Lung (tissue), 12 donors: ENCODE measurements around the gene GUCY2D. TPM values are rescaled to one million over a fixed set of nuclear protein-coding genes. Genes with fewer than 3 reads are reported as not detected.

Source experiments
- ATAC-seq: fragments of 200-7000 bp; cut with Tn5 transposase; one replicate; pipeline ENCODE4 v1.9.1; 2020; ENCODE audit warnings: moderate number of reproducible peaks; ENCODE audit not compliant: insufficient read depth, low FRiP score
- DNase-seq, 3 donors: peaks; one replicate each; pipeline ENCODE4 v3.0.0-alpha.2; 2013 to 2017
- H3K27ac ChIP-seq, 2 donors: one replicate each; pipeline ENCODE4 v1.5.1; 2013; ENCODE audit warnings: mild to moderate bottlenecking in 2 of 2, moderate library complexity in 2 of 2, control low read depth in 1 of 2, inconsistent platforms in 1 of 2, low read depth in 1 of 2, low read length in 1 of 2
- H3K27me3 ChIP-seq, 3 donors: one replicate each; pipeline ENCODE4 v1.5.1; 2013; ENCODE audit warnings: low read length in 2 of 3; ENCODE audit not compliant: control insufficient read depth in 3 of 3, insufficient read depth in 3 of 3
- H3K36me3 ChIP-seq, 4 donors: one replicate each; pipeline ENCODE4 v1.5.1; 2013; ENCODE audit warnings: low read length in 4 of 4, mild to moderate bottlenecking in 1 of 4, moderate library complexity in 1 of 4; ENCODE audit not compliant: control insufficient read depth in 4 of 4, insufficient read depth in 4 of 4
- H3K4me1 ChIP-seq, 5 donors: one replicate each; pipeline ENCODE4 v1.5.1; 2013; ENCODE audit warnings: low read length in 5 of 5, mild to moderate bottlenecking in 2 of 5, moderate library complexity in 1 of 5; ENCODE audit not compliant: control insufficient read depth in 5 of 5, insufficient read depth in 5 of 5
- H3K4me3 ChIP-seq: one replicate; pipeline ENCODE4 v1.5.1; 2013; ENCODE audit warnings: mild to moderate bottlenecking, control low read depth, moderate library complexity
- H3K9ac ChIP-seq, 2 donors: one replicate each; pipeline ENCODE4 v1.5.1; 2013; ENCODE audit warnings: low read length in 2 of 2, control low read depth in 1 of 2; ENCODE audit not compliant: insufficient read depth in 1 of 2
- H3K9me3 ChIP-seq, 4 donors: one replicate each; pipeline ENCODE4 v1.5.1; 2013; ENCODE audit warnings: low read length in 3 of 4, mild to moderate bottlenecking in 1 of 4, moderate library complexity in 1 of 4; ENCODE audit not compliant: control insufficient read depth in 4 of 4, insufficient read depth in 3 of 4
- WGBS, 2 donors: extraction: QIAGEN DNeasy Blood & Tissue Kit; methylation state at CpG; one replicate each; pipeline ENCODE4 v1.1.7; 2013; 5-methylcytosine and 5-hydroxymethylcytosine counted together
- polyA plus RNA-seq, 2 donors: library from polyadenylated mRNA; stranded (reverse); fragments of 200-250 nt; gene quantifications; one replicate each; pipeline ENCODE4 v1.2.1, GENCODE V29; 2013
- total RNA-seq, 2 donors: library from RNA; depleted of rRNA in 1 of 2; stranded (reverse); fragments of >200 nt in 1 of 2; gene quantifications; one replicate each; pipeline ENCODE4 v1.2.1, GENCODE V29; 2014 to 2021
- TF ChIP-seq, protein P1 (sequence below): IDR thresholded peaks from 2 replicates; pipeline ENCODE4 v1.5.1; 2012; ENCODE audit warnings: mild to moderate bottlenecking; ENCODE audit errors: control extremely low read depth, extremely low read depth
- donor health status: control.
- donor health status: control.
- donor health status: Bipolar disorder and iron deficiency.
- donor health status: healthy.
- donor health status: DM: yes; HTN: yes; CAD: no.

Gene GUCY2D
- total and polyA plus RNA-seq, 4 donors = 0.20 to 1.8 (median 0.39) TPM

GRCh38 chr17:8025176-8025911 lies 22.9 kb downstream of the GUCY2D start:
- Histone ChIP-seq H3K4me1 (peaks cover 0 to 1% (median 0%) of the 10 kb centered on the region in 5 donors), H3K9me3 (no peaks in the 10 kb centered on the region), H3K27me3 (peaks cover 0 to 6% (median 2%) of the 10 kb centered on the region in 3 donors), H3K9ac (no peak overlapping the region), H3K27ac (no peak overlapping the region), H3K36me3 (no peaks in the 10 kb centered on the region), H3K4me3 (no peak overlapping the region)
- TF ChIP-seq, protein P1, sequence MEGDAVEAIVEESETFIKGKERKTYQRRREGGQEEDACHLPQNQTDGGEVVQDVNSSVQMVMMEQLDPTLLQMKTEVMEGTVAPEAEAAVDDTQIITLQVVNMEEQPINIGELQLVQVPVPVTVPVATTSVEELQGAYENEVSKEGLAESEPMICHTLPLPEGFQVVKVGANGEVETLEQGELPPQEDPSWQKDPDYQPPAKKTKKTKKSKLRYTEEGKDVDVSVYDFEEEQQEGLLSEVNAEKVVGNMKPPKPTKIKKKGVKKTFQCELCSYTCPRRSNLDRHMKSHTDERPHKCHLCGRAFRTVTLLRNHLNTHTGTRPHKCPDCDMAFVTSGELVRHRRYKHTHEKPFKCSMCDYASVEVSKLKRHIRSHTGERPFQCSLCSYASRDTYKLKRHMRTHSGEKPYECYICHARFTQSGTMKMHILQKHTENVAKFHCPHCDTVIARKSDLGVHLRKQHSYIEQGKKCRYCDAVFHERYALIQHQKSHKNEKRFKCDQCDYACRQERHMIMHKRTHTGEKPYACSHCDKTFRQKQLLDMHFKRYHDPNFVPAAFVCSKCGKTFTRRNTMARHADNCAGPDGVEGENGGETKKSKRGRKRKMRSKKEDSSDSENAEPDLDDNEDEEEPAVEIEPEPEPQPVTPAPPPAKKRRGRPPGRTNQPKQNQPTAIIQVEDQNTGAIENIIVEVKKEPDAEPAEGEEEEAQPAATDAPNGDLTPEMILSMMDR = no peak
- DNase-seq (peak in 1 of 3 donors; percentile 13), ATAC-seq (no peak)
- 81 to 86% methylated on average over 9 of the region's 9 CpGs for WGBS, 2 donors

DNA sequence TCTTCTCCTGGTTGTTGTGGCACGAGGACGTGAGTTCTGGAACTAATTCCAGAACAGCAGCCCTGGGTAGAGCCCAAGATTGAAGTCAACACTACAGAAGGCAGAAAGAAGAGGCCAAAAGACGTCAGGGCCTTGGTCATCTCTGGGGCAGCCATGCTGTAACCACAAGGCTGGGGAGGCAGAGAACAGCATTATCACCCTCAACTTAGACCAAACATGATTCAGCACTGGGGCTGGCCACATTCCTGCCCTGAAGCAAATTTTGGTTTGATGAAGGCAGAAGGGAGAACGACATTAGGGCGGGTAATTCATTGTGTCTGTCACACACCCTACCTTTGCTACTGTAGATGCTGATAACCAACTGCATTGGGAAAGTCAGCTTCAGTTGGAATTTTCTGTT lies 26.7 kb downstream of the GUCY2D start:
- DNase-seq (peak in 1 of 3 donors; percentile 6), ATAC-seq (no peak)
- TF ChIP-seq, protein P1 = no peak
- Histone ChIP-seq H3K9ac (no peak overlapping the region), H3K27ac (no peak overlapping the region), H3K4me1 (peaks cover 0 to 1% (median 0%) of the 10 kb centered on the region in 5 donors), H3K9me3 (no peaks in the 10 kb centered on the region), H3K36me3 (no peaks in the 10 kb centered on the region), H3K27me3 (peaks cover 0 to 6% (median 2%) of the 10 kb centered on the region in 3 donors), H3K4me3 (no peak overlapping the region)
- 77 to 84% methylated on average over 5 of the region's 5 CpGs for WGBS, 2 donors

DNA sequence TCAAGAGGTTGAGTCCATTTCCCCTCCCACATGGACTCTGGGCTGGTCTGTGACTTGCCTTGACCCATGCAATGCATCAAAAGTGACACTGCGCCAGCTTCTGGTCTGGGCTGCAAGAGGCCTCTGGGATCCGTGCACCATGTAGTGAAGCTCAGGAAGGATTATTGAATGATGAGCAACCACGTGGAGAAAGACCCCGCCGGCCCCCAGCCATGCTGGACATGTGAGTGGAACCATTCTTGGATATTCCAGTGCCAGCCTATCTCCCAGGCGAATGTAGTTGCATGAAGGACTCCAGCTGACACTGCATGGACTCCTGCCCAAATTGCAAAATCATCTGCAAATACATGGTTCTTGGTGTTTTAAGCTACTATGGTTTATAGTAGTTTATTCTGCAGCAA lies 28.8 kb downstream of the GUCY2D start:
- H3K27ac ChIP-seq = no peak overlapping the region
- ATAC-seq = no peak
- DNase-seq = peak; percentile 62 to 90 (median 74)

More for the DNA sequence above, 28.8 kb downstream of the GUCY2D start:
- Histone ChIP-seq H3K36me3 (no peaks in the 10 kb centered on the region), H3K4me3 (no peak overlapping the region), H3K9me3 (no peaks in the 10 kb centered on the region), H3K27me3 (peaks cover 0 to 6% (median 2%) of the 10 kb centered on the region in 3 donors), H3K4me1 (no peaks in the 10 kb centered on the region), H3K9ac (no peak overlapping the region)
- 71 to 82% methylated on average over 6 of the region's 6 CpGs for WGBS, 2 donors
- TF ChIP-seq, protein P1 = no peak
